Measurements from ENCODE around the gene TADA2A.

- TF ChIP-seq CTCF (IDR thresholded peaks at IDR 0.05 in 2 of 3, conservative IDR thresholded peaks at IDR 0.05 in 1 of 3; ENCODE audit: borderline replicate concordance in 1 of 3, insufficient read depth in 1 of 3, low read depth in 2 of 3, low read length in 2 of 3) (no peak), SRF (IDR thresholded peaks at IDR 0.05; ENCODE audit: low read depth) (no peak), FOSL1 (IDR thresholded peaks at IDR 0.05; ENCODE audit: low read depth) (no peak), ATF3 (IDR thresholded peaks at IDR 0.05) (no peak), POLR2A (IDR thresholded peaks at IDR 0.05; ENCODE audit: borderline replicate concordance, extremely low read depth, insufficient read depth, insufficient read length) (no peak), RAD21 (IDR thresholded peaks at IDR 0.05; ENCODE audit: low read depth) (no peak), SP1 (IDR thresholded peaks at IDR 0.05; ENCODE audit: low read depth) (no peak), ZBTB33 (IDR thresholded peaks at IDR 0.05; ENCODE audit: extremely low read depth, insufficient replicate concordance, low read length) (no peak), EZH2phosphoT487 (IDR thresholded peaks at IDR 0.05; ENCODE audit: borderline replicate concordance) (no peak), CEBPB (IDR thresholded peaks at IDR 0.05; ENCODE audit: low read depth) (no peak), YY1 (IDR thresholded peaks at IDR 0.05; ENCODE audit: extremely low read depth, insufficient replicate concordance, low read depth, low read length) (no peak), EZH2 (IDR thresholded peaks at IDR 0.05) (no peak)
These were observed 115.1 kb downstream of the TADA2A start for GRCh38 chr17:37521821-37522220.
